Glutamatergic neuron (in vitro differentiated cells): Measurements from ENCODE around the gene STK24. TPM values are rescaled to one million over a fixed set of nuclear protein-coding genes. Genes with fewer than 3 reads are reported as not detected.

Experiments
- DNase-seq: peaks from one replicate; pipeline ENCODE4 v3.0.0; 2022
- H3K27ac Mint-ChIP-seq: one replicate; pipeline ENCODE4 v1.8.0; 2020; ENCODE audit warnings: mild to moderate bottlenecking, mixed read lengths, inconsistent platforms; ENCODE audit not compliant: unreplicated experiment
- H3K27me3 Mint-ChIP-seq: one replicate; pipeline ENCODE4 v1.8.0; 2020; ENCODE audit warnings: mild to moderate bottlenecking, moderate library complexity, mixed read lengths, inconsistent platforms; ENCODE audit not compliant: unreplicated experiment
- H3K36me3 Mint-ChIP-seq: one replicate; pipeline ENCODE4 v1.8.0; 2020; ENCODE audit warnings: mild to moderate bottlenecking, mixed read lengths, inconsistent platforms; ENCODE audit not compliant: unreplicated experiment
- H3K4me1 Mint-ChIP-seq: one replicate; pipeline ENCODE4 v1.8.0; 2020; ENCODE audit warnings: mild to moderate bottlenecking, low read depth, mixed read lengths, inconsistent platforms; ENCODE audit not compliant: unreplicated experiment
- H3K4me3 Mint-ChIP-seq: one replicate; pipeline ENCODE4 v1.8.0; 2020; ENCODE audit warnings: mild to moderate bottlenecking, mixed read lengths, inconsistent platforms; ENCODE audit not compliant: unreplicated experiment
- H3K9me3 Mint-ChIP-seq: one replicate; pipeline ENCODE4 v1.8.0; 2020; ENCODE audit warnings: mild to moderate bottlenecking, moderate library complexity, mixed read lengths, inconsistent platforms; ENCODE audit not compliant: unreplicated experiment
- total RNA-seq: library from RNA; stranded (reverse); fragmentation: NEBNext Ultra II Directional; extraction: Animal tissue kit (Norgen Biotek cat#: 25700); gene quantifications from one replicate; pipeline ENCODE4 v1.2.1, GENCODE V29; 2021; ENCODE audit not compliant: unreplicated experiment
- TF ChIP-seq, protein P1 (sequence below): fragments of 200-600 bp; sonication (generic); IDR thresholded peaks from one replicate; pipeline ENCODE4 v1.5.0; 2021; ENCODE audit not compliant: partially characterized antibody, unreplicated experiment

The STK24 gene
- total RNA-seq, 1 donor from 2014 or later, result 188 TPM

GRCh38 chr13:98474292-98474691 lies 102.6 kb downstream of the STK24 start:
- TF ChIP-seq, protein P1, sequence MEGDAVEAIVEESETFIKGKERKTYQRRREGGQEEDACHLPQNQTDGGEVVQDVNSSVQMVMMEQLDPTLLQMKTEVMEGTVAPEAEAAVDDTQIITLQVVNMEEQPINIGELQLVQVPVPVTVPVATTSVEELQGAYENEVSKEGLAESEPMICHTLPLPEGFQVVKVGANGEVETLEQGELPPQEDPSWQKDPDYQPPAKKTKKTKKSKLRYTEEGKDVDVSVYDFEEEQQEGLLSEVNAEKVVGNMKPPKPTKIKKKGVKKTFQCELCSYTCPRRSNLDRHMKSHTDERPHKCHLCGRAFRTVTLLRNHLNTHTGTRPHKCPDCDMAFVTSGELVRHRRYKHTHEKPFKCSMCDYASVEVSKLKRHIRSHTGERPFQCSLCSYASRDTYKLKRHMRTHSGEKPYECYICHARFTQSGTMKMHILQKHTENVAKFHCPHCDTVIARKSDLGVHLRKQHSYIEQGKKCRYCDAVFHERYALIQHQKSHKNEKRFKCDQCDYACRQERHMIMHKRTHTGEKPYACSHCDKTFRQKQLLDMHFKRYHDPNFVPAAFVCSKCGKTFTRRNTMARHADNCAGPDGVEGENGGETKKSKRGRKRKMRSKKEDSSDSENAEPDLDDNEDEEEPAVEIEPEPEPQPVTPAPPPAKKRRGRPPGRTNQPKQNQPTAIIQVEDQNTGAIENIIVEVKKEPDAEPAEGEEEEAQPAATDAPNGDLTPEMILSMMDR, result no peak
- Mint-ChIP-seq H3K27ac (no peak overlapping the region), H3K36me3 (peaks cover 5% of the 10 kb centered on the region), H3K9me3 (peaks cover 12% of the 10 kb centered on the region), H3K4me3 (no peak overlapping the region), H3K27me3 (peaks cover 9% of the 10 kb centered on the region), H3K4me1 (peaks cover 36% of the 10 kb centered on the region)
- no peak for DNase-seq

DNA sequence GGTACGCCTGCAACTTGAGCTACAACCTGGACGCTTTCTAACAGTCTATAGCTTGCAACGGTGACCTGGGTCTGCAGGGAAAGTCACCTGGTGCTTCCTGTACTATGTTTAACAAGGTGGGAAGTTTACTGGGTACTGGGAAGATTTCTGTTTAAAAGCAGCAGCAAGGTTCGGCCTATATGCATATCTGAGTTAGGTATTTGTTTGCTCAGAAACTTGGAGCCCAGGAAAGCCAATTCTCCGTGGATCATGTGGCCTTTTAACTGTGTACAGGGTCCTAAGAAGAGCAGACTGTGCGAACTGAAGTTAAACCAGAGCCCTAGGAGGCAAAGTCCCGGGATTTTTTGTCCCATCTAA lies 103.1 kb downstream of the STK24 start:
- Mint-ChIP-seq H3K9me3 (peaks cover 12% of the 10 kb centered on the region), H3K27me3 (peaks cover 9% of the 10 kb centered on the region), H3K36me3 (peaks cover 5% of the 10 kb centered on the region), H3K4me3 (peak overlapping the region; percentile 39), H3K4me1 (peaks cover 33% of the 10 kb centered on the region), H3K27ac (no peak overlapping the region)
- TF ChIP-seq, protein P1, result no peak
- DNase-seq, result no peak

DNA sequence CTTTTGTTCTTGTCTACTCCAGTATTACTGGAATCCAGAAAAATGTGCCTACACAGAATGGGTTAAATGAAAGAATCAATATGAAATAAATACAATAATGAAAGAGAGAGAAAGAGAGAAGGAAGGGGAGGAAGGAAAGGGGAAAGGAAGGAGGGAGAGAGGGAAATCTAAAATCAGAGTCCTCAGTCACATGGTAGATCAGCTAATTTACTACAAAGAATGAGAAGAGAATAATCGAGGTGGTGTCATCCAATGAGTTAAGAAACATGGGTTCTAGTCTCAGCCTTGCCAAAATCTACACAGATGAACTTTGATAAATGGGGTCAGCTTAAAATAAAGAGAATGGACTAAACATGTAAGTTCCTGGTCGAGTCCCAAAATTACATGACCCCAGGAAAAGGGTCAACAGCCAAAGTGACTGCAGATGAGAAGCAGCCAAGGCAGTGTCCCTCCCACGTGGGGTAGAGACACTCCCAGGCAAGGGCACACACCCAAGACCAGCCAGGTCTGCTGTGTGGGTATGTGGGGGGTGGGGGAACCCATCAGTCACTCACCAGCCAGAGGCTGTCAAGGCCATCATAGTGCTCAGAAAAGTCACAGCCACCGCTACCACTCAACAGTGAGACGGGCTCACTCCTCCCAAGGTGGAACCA lies 103.6 kb downstream of the STK24 start:
- Mint-ChIP-seq H3K36me3 (peaks cover 5% of the 10 kb centered on the region), H3K9me3 (peaks cover 12% of the 10 kb centered on the region), H3K27ac (no peak overlapping the region), H3K4me1 (peaks cover 29% of the 10 kb centered on the region), H3K4me3 (no peak overlapping the region), H3K27me3 (peaks cover 9% of the 10 kb centered on the region)
- TF ChIP-seq, protein P1, result no peak
- DNase-seq, result no peak

DNA sequence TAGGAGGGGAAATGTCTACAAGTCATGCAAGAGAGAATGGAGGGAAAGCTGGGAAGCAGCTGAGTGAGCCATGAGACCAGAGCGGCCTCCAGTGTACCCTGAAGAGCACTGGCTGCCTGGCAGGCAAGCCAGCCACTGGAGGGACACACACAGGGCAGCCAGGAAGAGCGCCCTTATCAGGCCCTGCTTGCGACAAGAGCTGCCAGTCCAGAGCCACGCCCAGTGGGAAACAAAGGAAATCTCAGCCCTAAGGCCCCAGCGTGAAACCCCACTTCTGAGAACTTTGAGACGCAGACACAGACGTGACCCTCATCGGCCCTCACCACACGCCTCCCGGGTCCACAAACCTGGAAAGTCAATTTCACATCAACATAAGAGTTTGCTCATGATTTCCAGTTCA lies 105.0 kb downstream of the STK24 start:
- peaks cover 3% of the 10 kb centered on the region for H3K27me3 Mint-ChIP-seq
- H3K36me3 Mint-ChIP-seq, result peaks cover 5% of the 10 kb centered on the region
- peaks cover 31% of the 10 kb centered on the region for H3K4me1 Mint-ChIP-seq
- no peak overlapping the region for H3K4me3 Mint-ChIP-seq
- no peak overlapping the region for H3K27ac Mint-ChIP-seq
- TF ChIP-seq, protein P1, result no peak
- peaks cover 11% of the 10 kb centered on the region for H3K9me3 Mint-ChIP-seq
- no peak for DNase-seq

GRCh38 chr13:98470920-98471319 lies 106.0 kb downstream of the STK24 start:
- H3K4me1 Mint-ChIP-seq, result peaks cover 28% of the 10 kb centered on the region
- TF ChIP-seq, protein P1, result no peak
- H3K27ac Mint-ChIP-seq, result no peak overlapping the region
- peaks cover 11% of the 10 kb centered on the region for H3K9me3 Mint-ChIP-seq
- H3K27me3 Mint-ChIP-seq, result peaks cover 3% of the 10 kb centered on the region
- no peak overlapping the region for H3K4me3 Mint-ChIP-seq
- DNase-seq, result no peak
- peaks cover 5% of the 10 kb centered on the region for H3K36me3 Mint-ChIP-seq
